Measurements from ENCODE around the gene DUSP19. TPM values are rescaled to one million over a fixed set of nuclear protein-coding genes. Genes with fewer than 3 reads are reported as not detected.
"Not testable (repeated sequence)": the region's sequence is repeated elsewhere in the genome, so short reads cannot be mapped to it uniquely, and the experiment has no call there.

The DUSP19 gene
- 4.4 TPM for total RNA-seq

GRCh38 chr2:183078464-183079138 is at the start of gene DUSP19:
Gene DUSP19, plus strand, starts transcription at chr2:183078747. Its CDS starts 187 bp downstream, at chr2:183078934.
- DNase-seq = peak; percentile 92

GRCh38 chr2:183029219-183029618 is 49.3 kb upstream of the DUSP19 start:
- DNase-seq = no peak

- no peak for DNase-seq
These were observed 46.4 kb upstream of the DUSP19 start for GRCh38 chr2:183031911-183032794.

GRCh38 chr2:183033951-183034350 is 44.6 kb upstream of the DUSP19 start:
- DNase-seq = no peak

GRCh38 chr2:183034806-183035205 is 43.7 kb upstream of the DUSP19 start:
- no peak for DNase-seq

- peak; percentile 74 for DNase-seq
These were observed 43.1 kb upstream of the DUSP19 start for GRCh38 chr2:183035298-183035953.

GRCh38 chr2:183035954-183036669 is 42.4 kb upstream of the DUSP19 start:
- no peak for DNase-seq

GRCh38 chr2:183037074-183037552 is 41.4 kb upstream of the DUSP19 start:
- DNase-seq = peak; percentile 3

GRCh38 chr2:183037553-183038340 is 40.8 kb upstream of the DUSP19 start:
- no peak for DNase-seq

- DNase-seq = peak; percentile 75
These were observed 39.9 kb upstream of the DUSP19 start, which contains the start of gene NCKAP1 for GRCh38 chr2:183038341-183039300. Gene NCKAP1, minus strand, starts transcription at chr2:183038457. Its CDS starts 358 bp downstream, at chr2:183038099.

GRCh38 chr2:183040604-183041003 is 37.9 kb upstream of the DUSP19 start:
- no peak for DNase-seq

GRCh38 chr2:183043580-183043979 is 35.0 kb upstream of the DUSP19 start:
- not testable (repeated sequence) for DNase-seq

- DNase-seq = not testable (repeated sequence)
These were observed 30.9 kb upstream of the DUSP19 start for GRCh38 chr2:183047486-183048125.

GRCh38 chr2:183049420-183049819 is 29.1 kb upstream of the DUSP19 start:
- DNase-seq = no peak

GRCh38 chr2:183057333-183057985 is 21.1 kb upstream of the DUSP19 start:
- DNase-seq = no peak

- DNase-seq = no peak
These were observed 19.0 kb upstream of the DUSP19 start for GRCh38 chr2:183059561-183059960.

- no peak for DNase-seq
These were observed 17.8 kb upstream of the DUSP19 start for GRCh38 chr2:183060571-183061231.

GRCh38 chr2:183063083-183063482 is 15.5 kb upstream of the DUSP19 start:
- peak; percentile 24 for DNase-seq
